Measurements from ENCODE around the gene MYL3.

- no peak for TF ChIP-seq EZH2 (IDR thresholded peaks at IDR 0.05; ENCODE audit: low read length)
- TF ChIP-seq CTCF (optimal IDR thresholded peaks at IDR 0.05 in 1 of 3, IDR thresholded peaks at IDR 0.05 in 1 of 3, conservative IDR thresholded peaks at IDR 0.05 in 1 of 3; ENCODE audit: extremely low read depth in 1 of 3, insufficient read depth in 2 of 3, low read length in 3 of 3), result no peak
These were observed 41.7 kb downstream of the MYL3 start for GRCh38 chr3:46821553-46821952.
